ENCODE data around the gene QSER1.

DNA sequence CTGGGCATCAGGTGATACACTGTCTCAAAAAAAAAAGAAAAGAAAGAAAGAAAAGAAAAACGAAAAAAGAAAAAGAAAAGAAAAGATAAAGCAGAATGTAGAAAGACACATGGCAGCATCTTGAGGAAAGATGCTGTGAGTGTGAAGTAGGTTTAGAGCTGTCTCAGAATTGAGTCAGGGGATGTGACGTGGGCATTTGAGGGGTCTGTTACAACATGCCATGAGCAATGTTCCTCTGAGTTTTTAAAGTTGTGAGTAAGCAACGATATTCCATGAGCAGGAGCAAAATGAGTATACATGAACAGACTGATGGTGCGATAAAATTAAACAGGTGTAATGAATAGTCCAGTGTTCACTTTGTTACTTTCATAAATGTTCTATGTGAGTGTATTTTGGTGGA lies 11.3 kb upstream of the QSER1 start:
- TF ChIP-seq STAT3 (IDR thresholded peaks at IDR 0.05; ENCODE audit: low read depth, low read length), result no peak
- TF ChIP-seq, protein P1, sequence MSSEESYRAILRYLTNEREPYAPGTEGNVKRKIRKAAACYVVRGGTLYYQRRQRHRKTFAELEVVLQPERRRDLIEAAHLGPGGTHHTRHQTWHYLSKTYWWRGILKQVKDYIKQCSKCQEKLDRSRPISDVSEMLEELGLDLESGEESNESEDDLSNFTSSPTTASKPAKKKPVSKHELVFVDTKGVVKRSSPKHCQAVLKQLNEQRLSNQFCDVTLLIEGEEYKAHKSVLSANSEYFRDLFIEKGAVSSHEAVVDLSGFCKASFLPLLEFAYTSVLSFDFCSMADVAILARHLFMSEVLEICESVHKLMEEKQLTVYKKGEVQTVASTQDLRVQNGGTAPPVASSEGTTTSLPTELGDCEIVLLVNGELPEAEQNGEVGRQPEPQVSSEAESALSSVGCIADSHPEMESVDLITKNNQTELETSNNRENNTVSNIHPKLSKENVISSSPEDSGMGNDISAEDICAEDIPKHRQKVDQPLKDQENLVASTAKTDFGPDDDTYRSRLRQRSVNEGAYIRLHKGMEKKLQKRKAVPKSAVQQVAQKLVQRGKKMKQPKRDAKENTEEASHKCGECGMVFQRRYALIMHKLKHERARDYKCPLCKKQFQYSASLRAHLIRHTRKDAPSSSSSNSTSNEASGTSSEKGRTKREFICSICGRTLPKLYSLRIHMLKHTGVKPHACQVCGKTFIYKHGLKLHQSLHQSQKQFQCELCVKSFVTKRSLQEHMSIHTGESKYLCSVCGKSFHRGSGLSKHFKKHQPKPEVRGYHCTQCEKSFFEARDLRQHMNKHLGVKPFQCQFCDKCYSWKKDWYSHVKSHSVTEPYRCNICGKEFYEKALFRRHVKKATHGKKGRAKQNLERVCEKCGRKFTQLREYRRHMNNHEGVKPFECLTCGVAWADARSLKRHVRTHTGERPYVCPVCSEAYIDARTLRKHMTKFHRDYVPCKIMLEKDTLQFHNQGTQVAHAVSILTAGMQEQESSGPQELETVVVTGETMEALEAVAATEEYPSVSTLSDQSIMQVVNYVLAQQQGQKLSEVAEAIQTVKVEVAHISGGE (CRISPR knock-in tag; IDR thresholded peaks at IDR 0.05), result no peak
- TF ChIP-seq MTA2 (IDR thresholded peaks at IDR 0.05; ENCODE audit: low read depth), result no peak
- no peak for TF ChIP-seq ZNF274 (IDR thresholded peaks at IDR 0.05; ENCODE audit: insufficient read depth, insufficient read length)
- TF ChIP-seq TAF1 (IDR thresholded peaks at IDR 0.05; ENCODE audit: borderline replicate concordance, low read depth, low read length), result no peak
- TF ChIP-seq TCF12 (IDR thresholded peaks at IDR 0.05; ENCODE audit: low read depth, low read length), result no peak
- TF ChIP-seq EP300 (IDR thresholded peaks at IDR 0.05; ENCODE audit: borderline replicate concordance in 1 of 2, control insufficient read depth in 1 of 2, low read depth in 2 of 2, low read length in 2 of 2), result no peak
- no peak for TF ChIP-seq ZSCAN29 (IDR thresholded peaks at IDR 0.05)
- TF ChIP-seq CHD1 (IDR thresholded peaks at IDR 0.05; ENCODE audit: low read depth, low read length), result no peak
- no peak for TF ChIP-seq PAX8 (IDR thresholded peaks at IDR 0.05)
- TF ChIP-seq, protein P2, sequence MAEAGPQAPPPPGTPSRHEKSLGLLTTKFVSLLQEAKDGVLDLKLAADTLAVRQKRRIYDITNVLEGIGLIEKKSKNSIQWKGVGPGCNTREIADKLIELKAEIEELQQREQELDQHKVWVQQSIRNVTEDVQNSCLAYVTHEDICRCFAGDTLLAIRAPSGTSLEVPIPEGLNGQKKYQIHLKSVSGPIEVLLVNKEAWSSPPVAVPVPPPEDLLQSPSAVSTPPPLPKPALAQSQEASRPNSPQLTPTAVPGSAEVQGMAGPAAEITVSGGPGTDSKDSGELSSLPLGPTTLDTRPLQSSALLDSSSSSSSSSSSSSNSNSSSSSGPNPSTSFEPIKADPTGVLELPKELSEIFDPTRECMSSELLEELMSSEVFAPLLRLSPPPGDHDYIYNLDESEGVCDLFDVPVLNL (IDR thresholded peaks at IDR 0.05; ENCODE audit: low read depth, low read length), result no peak
- no peak for TF ChIP-seq GABPA (IDR thresholded peaks at IDR 0.05; ENCODE audit: low read depth)
- TF ChIP-seq, protein P3, sequence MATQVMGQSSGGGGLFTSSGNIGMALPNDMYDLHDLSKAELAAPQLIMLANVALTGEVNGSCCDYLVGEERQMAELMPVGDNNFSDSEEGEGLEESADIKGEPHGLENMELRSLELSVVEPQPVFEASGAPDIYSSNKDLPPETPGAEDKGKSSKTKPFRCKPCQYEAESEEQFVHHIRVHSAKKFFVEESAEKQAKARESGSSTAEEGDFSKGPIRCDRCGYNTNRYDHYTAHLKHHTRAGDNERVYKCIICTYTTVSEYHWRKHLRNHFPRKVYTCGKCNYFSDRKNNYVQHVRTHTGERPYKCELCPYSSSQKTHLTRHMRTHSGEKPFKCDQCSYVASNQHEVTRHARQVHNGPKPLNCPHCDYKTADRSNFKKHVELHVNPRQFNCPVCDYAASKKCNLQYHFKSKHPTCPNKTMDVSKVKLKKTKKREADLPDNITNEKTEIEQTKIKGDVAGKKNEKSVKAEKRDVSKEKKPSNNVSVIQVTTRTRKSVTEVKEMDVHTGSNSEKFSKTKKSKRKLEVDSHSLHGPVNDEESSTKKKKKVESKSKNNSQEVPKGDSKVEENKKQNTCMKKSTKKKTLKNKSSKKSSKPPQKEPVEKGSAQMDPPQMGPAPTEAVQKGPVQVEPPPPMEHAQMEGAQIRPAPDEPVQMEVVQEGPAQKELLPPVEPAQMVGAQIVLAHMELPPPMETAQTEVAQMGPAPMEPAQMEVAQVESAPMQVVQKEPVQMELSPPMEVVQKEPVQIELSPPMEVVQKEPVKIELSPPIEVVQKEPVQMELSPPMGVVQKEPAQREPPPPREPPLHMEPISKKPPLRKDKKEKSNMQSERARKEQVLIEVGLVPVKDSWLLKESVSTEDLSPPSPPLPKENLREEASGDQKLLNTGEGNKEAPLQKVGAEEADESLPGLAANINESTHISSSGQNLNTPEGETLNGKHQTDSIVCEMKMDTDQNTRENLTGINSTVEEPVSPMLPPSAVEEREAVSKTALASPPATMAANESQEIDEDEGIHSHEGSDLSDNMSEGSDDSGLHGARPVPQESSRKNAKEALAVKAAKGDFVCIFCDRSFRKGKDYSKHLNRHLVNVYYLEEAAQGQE (IDR thresholded peaks at IDR 0.05; ENCODE audit: low read depth, low read length), result no peak
- TF ChIP-seq YY1 (IDR thresholded peaks at IDR 0.05; ENCODE audit: low read depth, low read length), result no peak

All from GM12878 (cell line).